Frontal cortex (tissue), 4 donors: ENCODE measurements around the gene KRTAP2-1. TPM values are rescaled to one million over a fixed set of nuclear protein-coding genes. Genes with fewer than 3 reads are reported as not detected.
"Not testable (repeated sequence)": the region's sequence is repeated elsewhere in the genome, so short reads cannot be mapped to it uniquely, and the experiment has no call there.

Experiments used
- DNase-seq, 2 donors: peaks; one replicate each; pipeline ENCODE4 v3.0.0; 2012; ENCODE audit warnings: low spot score in 2 of 2
- FAIRE-seq: peaks from 2 replicates; lab custom pipeline; 2012; peaks lifted over from hg19 to GRCh38; lab: Jason Lieb, UNC
- total RNA-seq: library from RNA; depleted of rRNA; stranded (reverse); fragments of >200 nt; gene quantifications from one replicate; pipeline ENCODE4 v1.2.3, GENCODE V29; 2014
- donor health status: control.
- donor health status: control.
- donor health status: control.

Gene KRTAP2-1
- total RNA-seq, 1 donor from 2014 or later, result not detected

GRCh38 chr17:41059276-41060051 is 12.3 kb upstream of the KRTAP2-1 start:
- DNase-seq, result not testable (repeated sequence)

GRCh38 chr17:41058741-41059140 is 11.6 kb upstream of the KRTAP2-1 start:
- no peak for FAIRE-seq

More at GRCh38 chr17:41059276-41060051, 12.3 kb upstream of the KRTAP2-1 start:
- FAIRE-seq, result not testable (repeated sequence)

GRCh38 chr17:41057547-41057946 is 10.4 kb upstream of the KRTAP2-1 start:
- no peak for DNase-seq
- no peak for FAIRE-seq

More at GRCh38 chr17:41058741-41059140, 11.6 kb upstream of the KRTAP2-1 start:
- DNase-seq, result no peak

GRCh38 chr17:41055130-41055529 is 8.0 kb upstream of the KRTAP2-1 start, which contains the start of gene KRTAP2-2:
TSS of gene KRTAP2-2 (minus strand) at chr17:41055230. CDS start at chr17:41055211, 19 bp downstream.
- DNase-seq, FAIRE-seq: not testable (repeated sequence)

- DNase-seq, FAIRE-seq: not testable (repeated sequence)
Measured at GRCh38 chr17:41054556-41054955, 7.4 kb upstream of the KRTAP2-1 start.

GRCh38 chr17:41054025-41054424 is 6.9 kb upstream of the KRTAP2-1 start:
- DNase-seq (no peak), FAIRE-seq (no peak)

GRCh38 chr17:41052566-41052965 is 5.5 kb upstream of the KRTAP2-1 start:
- FAIRE-seq, result no peak
- DNase-seq, result no peak

GRCh38 chr17:41049110-41049509 is 2.0 kb upstream of the KRTAP2-1 start:
- DNase-seq (no peak), FAIRE-seq (no peak)

- DNase-seq (no peak), FAIRE-seq (no peak)
Measured at GRCh38 chr17:41048441-41048840, 1.3 kb upstream of the KRTAP2-1 start.

GRCh38 chr17:41042953-41043352 is 4.2 kb downstream of the KRTAP2-1 start:
- DNase-seq, result no peak
- FAIRE-seq, result no peak

- not testable (repeated sequence) for DNase-seq, FAIRE-seq
Measured at GRCh38 chr17:41040783-41041571, 6.1 kb downstream of the KRTAP2-1 start, which contains the start of gene KRTAP1-1. TSS of gene KRTAP1-1 (minus strand) at chr17:41041450. CDS start at chr17:41041397, 53 bp downstream.

- no peak for FAIRE-seq
- DNase-seq, result no peak
Measured at GRCh38 chr17:41037853-41038350, 9.2 kb downstream of the KRTAP2-1 start.

- DNase-seq, FAIRE-seq: not testable (repeated sequence)
Measured at GRCh38 chr17:41034346-41034935, 12.7 kb downstream of the KRTAP2-1 start, which contains the start of gene KRTAP1-3. TSS of gene KRTAP1-3 (minus strand) at chr17:41034874. CDS start at chr17:41034821, 53 bp downstream.

- DNase-seq (no peak), FAIRE-seq (no peak)
Measured at GRCh38 chr17:41029633-41030245, 17.4 kb downstream of the KRTAP2-1 start, which contains the start of gene KRTAP1-4. TSS of gene KRTAP1-4 (minus strand) at chr17:41030195. CDS start at chr17:41030078, 117 bp downstream.

- DNase-seq (no peak), FAIRE-seq (no peak)
Measured at GRCh38 chr17:41026715-41027471, 20.2 kb downstream of the KRTAP2-1 start, which contains the start of gene KRTAP1-5. TSS of gene KRTAP1-5 (minus strand) at chr17:41027208. CDS start at chr17:41027155, 53 bp downstream.

GRCh38 chr17:41024697-41025096 is 22.4 kb downstream of the KRTAP2-1 start:
- FAIRE-seq (no peak), DNase-seq (no peak)

- DNase-seq (no peak), FAIRE-seq (no peak)
Measured at GRCh38 chr17:41020336-41020735, 26.8 kb downstream of the KRTAP2-1 start.

- DNase-seq (no peak), FAIRE-seq (no peak)
Measured at GRCh38 chr17:41019415-41019814, 27.7 kb downstream of the KRTAP2-1 start.
